Lower leg skin (tissue), 3 donors: ENCODE measurements around the gene FMNL2.

Experiments
- POLR2A ChIP-seq, 2 donors: fragments of 450-650 bp; IDR thresholded peaks; one replicate each; pipeline ENCODE4 v1.6.1; 2016 to 2017; ENCODE audit warnings: antibody characterized with exemption in 2 of 2, mild to moderate bottlenecking in 1 of 2, moderate library complexity in 1 of 2
- TF ChIP-seq, protein P1 (sequence below), 3 donors: fragments of 450-650 bp; IDR thresholded peaks; one replicate each; pipeline ENCODE4 v1.5.1; 2016; ENCODE audit warnings: antibody characterized with exemption in 3 of 3, mild to moderate bottlenecking in 3 of 3, moderate library complexity in 2 of 3

DNA sequence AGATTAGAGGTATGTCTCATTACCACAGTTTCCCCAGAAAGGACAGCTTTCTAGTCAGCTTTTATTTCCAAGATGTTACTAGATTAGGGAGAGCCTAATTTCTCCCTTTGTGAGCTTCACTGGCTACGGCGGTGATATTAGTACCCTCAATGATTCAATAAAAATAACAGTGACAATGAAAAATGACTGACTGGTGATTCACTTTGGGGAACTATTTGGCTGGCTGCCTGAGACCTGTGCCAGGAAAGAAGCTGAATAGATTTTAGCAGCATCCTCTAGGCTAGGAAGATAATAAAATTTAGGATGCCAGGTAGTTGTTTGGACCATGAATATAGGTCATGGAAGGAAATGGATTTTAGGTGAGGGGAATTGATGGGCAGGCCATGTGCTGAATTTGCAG is 178.7 kb downstream of the FMNL2 start:
- TF ChIP-seq, protein P1, sequence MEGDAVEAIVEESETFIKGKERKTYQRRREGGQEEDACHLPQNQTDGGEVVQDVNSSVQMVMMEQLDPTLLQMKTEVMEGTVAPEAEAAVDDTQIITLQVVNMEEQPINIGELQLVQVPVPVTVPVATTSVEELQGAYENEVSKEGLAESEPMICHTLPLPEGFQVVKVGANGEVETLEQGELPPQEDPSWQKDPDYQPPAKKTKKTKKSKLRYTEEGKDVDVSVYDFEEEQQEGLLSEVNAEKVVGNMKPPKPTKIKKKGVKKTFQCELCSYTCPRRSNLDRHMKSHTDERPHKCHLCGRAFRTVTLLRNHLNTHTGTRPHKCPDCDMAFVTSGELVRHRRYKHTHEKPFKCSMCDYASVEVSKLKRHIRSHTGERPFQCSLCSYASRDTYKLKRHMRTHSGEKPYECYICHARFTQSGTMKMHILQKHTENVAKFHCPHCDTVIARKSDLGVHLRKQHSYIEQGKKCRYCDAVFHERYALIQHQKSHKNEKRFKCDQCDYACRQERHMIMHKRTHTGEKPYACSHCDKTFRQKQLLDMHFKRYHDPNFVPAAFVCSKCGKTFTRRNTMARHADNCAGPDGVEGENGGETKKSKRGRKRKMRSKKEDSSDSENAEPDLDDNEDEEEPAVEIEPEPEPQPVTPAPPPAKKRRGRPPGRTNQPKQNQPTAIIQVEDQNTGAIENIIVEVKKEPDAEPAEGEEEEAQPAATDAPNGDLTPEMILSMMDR (IDR thresholded peaks at IDR 0.05): no peak
- TF ChIP-seq POLR2A (IDR thresholded peaks at IDR 0.05): no peak
